K562 (cell line): ENCODE results near the gene MPIG6B. TPM values are rescaled to one million over a fixed set of nuclear protein-coding genes. Genes with fewer than 3 reads are reported as not detected.

Source experiments
- CTBP1 ChIP-seq: fragments of 450-650 bp; IDR thresholded peaks from 2 replicates; pipeline ENCODE4 v1.6.1; 2016; ENCODE audit warnings: borderline replicate concordance
- EWSR1 ChIP-seq: fragments of 450-650 bp; IDR thresholded peaks from 2 replicates; pipeline ENCODE4 v1.6.1; 2018; ENCODE audit warnings: borderline replicate concordance, mild to moderate bottlenecking, low read depth, moderate library complexity; ENCODE audit not compliant: partially characterized antibody
- KDM1A ChIP-seq, 2 experiments: fragments of 450-650 bp; IDR thresholded peaks; 2 replicates each; pipeline ENCODE4 v1.6.1; 2016; ENCODE audit warnings: mild to moderate bottlenecking in 2 of 2
- NFIC ChIP-seq: fragments of 450-650 bp; IDR thresholded peaks from 2 replicates; pipeline ENCODE4 v1.6.1; 2017; ENCODE audit warnings: mild to moderate bottlenecking, inconsistent platforms
- NR3C1 ChIP-seq: sonication (generic); formaldehyde crosslinking; IDR thresholded peaks from 2 replicates; pipeline ENCODE4 v1.8.1; 2022; ENCODE audit warnings: missing genetic modification reagents
- PHB2 ChIP-seq: fragments of 450-650 bp; IDR thresholded peaks from 2 replicates; pipeline ENCODE4 v1.6.1; 2017; ENCODE audit warnings: low read depth
- RAD51 ChIP-seq: fragments of 450-650 bp; IDR thresholded peaks from 2 replicates; pipeline ENCODE4 v1.7.1; 2016; ENCODE audit warnings: low read depth, mild to moderate bottlenecking, borderline replicate concordance
- SMARCE1 ChIP-seq: fragments of 450-650 bp; IDR thresholded peaks from 2 replicates; pipeline ENCODE4 v1.7.1; 2016; ENCODE audit warnings: mild to moderate bottlenecking
- SPI1 ChIP-seq: IDR thresholded peaks from 2 replicates; pipeline ENCODE4 v1.6.1; 2011; ENCODE audit warnings: low read depth, low read length, control low read depth, borderline replicate concordance
- SRF ChIP-seq, 2 experiments: fragments of 250-450, 450-650 bp in 1 of 2; sonication (Bioruptor Pico) in 1 of 2; sonication (generic) in 1 of 2; formaldehyde crosslinking; IDR thresholded peaks; 2 replicates each; pipeline versions ENCODE4 v1.5.0 to v1.5.1; 2020 to 2022; ENCODE audit warnings: mild to moderate bottlenecking in 1 of 2, missing genetic modification reagents in 1 of 2
- TAF15 ChIP-seq: fragments of 200-400 bp; formaldehyde crosslinking; IDR thresholded peaks from 2 replicates; pipeline ENCODE4 v1.6.1; 2017; ENCODE audit warnings: mild to moderate bottlenecking, low read depth, low read length, moderate library complexity
- ZBED1 ChIP-seq: IDR thresholded peaks from 2 replicates; pipeline ENCODE4 v1.6.1; 2014
- ZSCAN29 ChIP-seq: fragments of 450-650 bp; IDR thresholded peaks from 2 replicates; pipeline ENCODE4 v1.6.1; 2017
- polyA plus RNA-seq, 8 experiments: library from polyadenylated mRNA; depleted of rRNA in 4 of 8; stranded (reverse) in 5 of 8; unstranded in 3 of 8; fragments of >200 nt; fragmentation: Nextera tagmentation in 2 of 8; fragmentation: Illumina TruSeq in 1 of 8; extraction: Ambion mirVana in 2 of 8; extraction: Trizol in 1 of 8; gene quantifications; 2 replicates each; pipeline versions ENCODE4 v1.2.1 to v1.2.3, GENCODE V29; 2011 to 2014; ENCODE audit warnings: inconsistent platforms in 1 of 8, missing spikeins in 1 of 8
- total RNA-seq, 7 experiments: library from RNA; depleted of rRNA in 6 of 7; stranded (reverse); fragments of >200 nt in 6 of 7; fragmentation: Illumina TruSeq in 2 of 7; extraction: Trizol in 2 of 7; gene quantifications; 2 replicates each; pipeline versions ENCODE4 v1.2.1 to v1.2.3, GENCODE V29; 2011 to 2021; ENCODE audit warnings: low replicate concordance in 1 of 7
- TF ChIP-seq, protein P1 (sequence below): sonication (generic); formaldehyde crosslinking; IDR thresholded peaks from 2 replicates; pipeline ENCODE4 v1.8.0; 2022; ENCODE audit warnings: missing genetic modification reagents, mild to moderate bottlenecking, borderline replicate concordance
- TF ChIP-seq, protein P2 (sequence below): sonication (generic); formaldehyde crosslinking; IDR thresholded peaks from 2 replicates; pipeline ENCODE4 v1.8.0; 2022; ENCODE audit warnings: mild to moderate bottlenecking, missing genetic modification reagents
- TF ChIP-seq, protein P3 (sequence below): fragments of 450-650 bp; formaldehyde crosslinking; IDR thresholded peaks from 2 replicates; pipeline ENCODE4 v1.4.0; 2020; ENCODE audit warnings: mild to moderate bottlenecking, moderate library complexity
- TF ChIP-seq, protein P4 (sequence below): fragments of 250-450 bp; sonication (Bioruptor Pico); IDR thresholded peaks from 2 replicates; pipeline ENCODE4 v1.9.0; 2021; ENCODE audit warnings: mild to moderate bottlenecking
- TF ChIP-seq, protein P5 (sequence below), 2 experiments: fragments of 450-650 bp in 1 of 2; sonication (generic) in 1 of 2; formaldehyde crosslinking in 1 of 2; IDR thresholded peaks in 1 of 2; conservative IDR thresholded peaks in 1 of 2; 2 replicates each; pipeline versions ENCODE4 v1.6.1 to v1.8.1; 2016 to 2023; ENCODE audit warnings: mild to moderate bottlenecking in 2 of 2, moderate library complexity in 2 of 2, inconsistent platforms in 1 of 2, missing genetic modification reagents in 1 of 2
- TF ChIP-seq, protein P6 (sequence below): fragments of 450-650 bp; formaldehyde crosslinking; IDR thresholded peaks from 2 replicates; pipeline ENCODE4 v1.4.0; 2022; ENCODE audit warnings: missing genetic modification characterization

Gene MPIG6B
- total and polyA plus RNA-seq, 9 of the 15 experiments (the other 6 are each of a cell fraction or from before 2014, with no cell fraction given), result 0.11 to 1.2 (median 0.28) TPM; not detected in 1

DNA sequence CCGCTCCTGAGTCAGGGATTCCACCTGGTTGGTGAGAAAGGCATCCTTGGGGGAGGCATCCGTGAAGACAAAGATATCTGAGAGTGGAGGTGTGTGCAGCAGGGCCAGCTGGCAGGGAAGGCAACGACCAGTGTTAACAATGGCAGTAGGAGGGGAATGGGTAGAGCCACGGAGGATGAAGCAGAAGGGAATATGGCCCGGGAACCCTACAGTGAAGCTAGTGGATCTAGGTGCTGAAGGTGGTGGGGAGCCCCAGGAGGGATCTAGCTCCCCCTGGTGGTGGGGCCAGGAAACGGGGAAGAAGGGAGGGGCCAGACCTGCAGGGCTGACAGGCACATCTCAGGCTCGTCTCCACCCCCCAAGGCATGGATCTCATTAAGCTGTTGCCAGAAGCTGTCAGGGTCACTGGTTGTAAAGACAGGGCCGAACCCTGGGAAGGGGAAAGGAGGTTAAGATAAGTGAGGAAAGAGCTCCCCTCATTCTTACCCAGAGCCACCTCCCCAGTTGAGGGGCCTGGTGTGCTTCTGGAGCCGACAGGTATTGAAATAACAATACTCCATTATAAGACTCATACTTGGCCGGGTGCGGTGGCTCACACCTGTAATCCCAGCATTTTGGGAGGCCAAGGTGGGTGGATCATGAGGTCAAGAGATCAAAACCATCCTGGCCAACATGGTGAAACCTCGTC lies 46.7 kb downstream of the MPIG6B start (continued):
- TF ChIP-seq, protein P1, sequence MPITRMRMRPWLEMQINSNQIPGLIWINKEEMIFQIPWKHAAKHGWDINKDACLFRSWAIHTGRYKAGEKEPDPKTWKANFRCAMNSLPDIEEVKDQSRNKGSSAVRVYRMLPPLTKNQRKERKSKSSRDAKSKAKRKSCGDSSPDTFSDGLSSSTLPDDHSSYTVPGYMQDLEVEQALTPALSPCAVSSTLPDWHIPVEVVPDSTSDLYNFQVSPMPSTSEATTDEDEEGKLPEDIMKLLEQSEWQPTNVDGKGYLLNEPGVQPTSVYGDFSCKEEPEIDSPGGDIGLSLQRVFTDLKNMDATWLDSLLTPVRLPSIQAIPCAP (CRISPR knock-in tag), result no peak
- no peak for TF ChIP-seq KDM1A (IDR thresholded peaks at IDR 0.05)
- TF ChIP-seq, protein P2, sequence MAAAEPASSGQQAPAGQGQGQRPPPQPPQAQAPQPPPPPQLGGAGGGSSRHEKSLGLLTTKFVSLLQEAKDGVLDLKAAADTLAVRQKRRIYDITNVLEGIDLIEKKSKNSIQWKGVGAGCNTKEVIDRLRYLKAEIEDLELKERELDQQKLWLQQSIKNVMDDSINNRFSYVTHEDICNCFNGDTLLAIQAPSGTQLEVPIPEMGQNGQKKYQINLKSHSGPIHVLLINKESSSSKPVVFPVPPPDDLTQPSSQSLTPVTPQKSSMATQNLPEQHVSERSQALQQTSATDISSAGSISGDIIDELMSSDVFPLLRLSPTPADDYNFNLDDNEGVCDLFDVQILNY (CRISPR knock-in tag), result no peak
- peak; percentile 42; the same call in 1 of the 2 replicates for TF ChIP-seq SPI1
- TF ChIP-seq, protein P3, sequence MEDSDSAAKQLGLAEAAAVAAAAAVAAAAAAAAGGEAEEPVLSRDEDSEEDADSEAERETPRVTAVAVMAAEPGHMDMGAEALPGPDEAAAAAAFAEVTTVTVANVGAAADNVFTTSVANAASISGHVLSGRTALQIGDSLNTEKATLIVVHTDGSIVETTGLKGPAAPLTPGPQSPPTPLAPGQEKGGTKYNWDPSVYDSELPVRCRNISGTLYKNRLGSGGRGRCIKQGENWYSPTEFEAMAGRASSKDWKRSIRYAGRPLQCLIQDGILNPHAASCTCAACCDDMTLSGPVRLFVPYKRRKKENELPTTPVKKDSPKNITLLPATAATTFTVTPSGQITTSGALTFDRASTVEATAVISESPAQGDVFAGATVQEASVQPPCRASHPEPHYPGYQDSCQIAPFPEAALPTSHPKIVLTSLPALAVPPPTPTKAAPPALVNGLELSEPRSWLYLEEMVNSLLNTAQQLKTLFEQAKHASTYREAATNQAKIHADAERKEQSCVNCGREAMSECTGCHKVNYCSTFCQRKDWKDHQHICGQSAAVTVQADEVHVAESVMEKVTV (CRISPR knock-in tag), result peak; percentile 99
- TF ChIP-seq, protein P4, sequence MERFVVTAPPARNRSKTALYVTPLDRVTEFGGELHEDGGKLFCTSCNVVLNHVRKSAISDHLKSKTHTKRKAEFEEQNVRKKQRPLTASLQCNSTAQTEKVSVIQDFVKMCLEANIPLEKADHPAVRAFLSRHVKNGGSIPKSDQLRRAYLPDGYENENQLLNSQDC (CRISPR knock-in tag), result no peak
- TF ChIP-seq RAD51, result no peak
- TF ChIP-seq SMARCE1, result peak; percentile 70; the same call in 1 of the 2 replicates
- no peak; the same call in 1 of the 2 replicates for TF ChIP-seq PHB2
- TF ChIP-seq ZBED1, result no peak
- TF ChIP-seq, protein P5, sequence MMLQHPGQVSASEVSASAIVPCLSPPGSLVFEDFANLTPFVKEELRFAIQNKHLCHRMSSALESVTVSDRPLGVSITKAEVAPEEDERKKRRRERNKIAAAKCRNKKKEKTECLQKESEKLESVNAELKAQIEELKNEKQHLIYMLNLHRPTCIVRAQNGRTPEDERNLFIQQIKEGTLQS (IDR thresholded peaks at IDR 0.05), result no peak
- TF ChIP-seq, protein P5 (CRISPR knock-in tag; conservative IDR thresholded peaks at IDR 0.05), result peak; percentile 69; the same call in 1 of the 2 replicates
- peak; percentile 95 for TF ChIP-seq CTBP1
- TF ChIP-seq TAF15, result no peak
- peak in 1 of 2 experiments; percentile 51; a peak in 1 of 4 replicates for TF ChIP-seq SRF (CRISPR knock-in tag; IDR thresholded peaks at IDR 0.05)
- peak; percentile 53; the same call in 1 of the 2 replicates for TF ChIP-seq NFIC
- TF ChIP-seq EWSR1, result no peak
- no peak for TF ChIP-seq ZSCAN29
- no peak for TF ChIP-seq NR3C1 (CRISPR knock-in tag)
- TF ChIP-seq, protein P6, sequence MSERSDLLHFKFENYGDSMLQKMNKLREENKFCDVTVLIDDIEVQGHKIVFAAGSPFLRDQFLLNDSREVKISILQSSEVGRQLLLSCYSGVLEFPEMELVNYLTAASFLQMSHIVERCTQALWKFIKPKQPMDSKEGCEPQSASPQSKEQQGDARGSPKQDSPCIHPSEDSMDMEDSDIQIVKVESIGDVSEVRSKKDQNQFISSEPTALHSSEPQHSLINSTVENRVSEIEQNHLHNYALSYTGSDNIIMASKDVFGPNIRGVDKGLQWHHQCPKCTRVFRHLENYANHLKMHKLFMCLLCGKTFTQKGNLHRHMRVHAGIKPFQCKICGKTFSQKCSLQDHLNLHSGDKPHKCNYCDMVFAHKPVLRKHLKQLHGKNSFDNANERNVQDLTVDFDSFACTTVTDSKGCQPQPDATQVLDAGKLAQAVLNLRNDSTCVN, result peak; percentile 78
